MCF 10A (cell line): ENCODE measurements around the gene CREBBP. TPM values are rescaled to one million over a fixed set of nuclear protein-coding genes. Genes with fewer than 3 reads are reported as not detected.

ENCODE experiments used
- BruUV-seq: library from RNA; stranded (reverse); fragments of 400-500 nt; replicated peaks from 2 replicates; lab custom pipeline; 2021; lab: Mats Ljungman, UMichigan
- CTCF ChIA-PET: fragments of 300-600 bp; sonication (Branson Sonifier 250); formaldehyde crosslinking; extraction: SDS; loops from one replicate; lab custom pipeline; 2021; ENCODE audit warnings: antibody characterized with exemption, inconsistent platforms; lab: Yijun Ruan, JAX
- POLR2A ChIA-PET: fragments of 300-600, 350-650 bp; sonication (Branson Sonifier 250); formaldehyde crosslinking; extraction: SDS; loops from one replicate; lab custom pipeline; 2020; ENCODE audit warnings: antibody characterized with exemption, inconsistent platforms; lab: Yijun Ruan, JAX
- DNase-seq: peaks from one replicate; pipeline ENCODE4 v3.0.0-alpha.2; 2018; ENCODE audit not compliant: unreplicated experiment
- H3K27ac Mint-ChIP-seq: one replicate; pipeline ENCODE4 v1.8.0; 2022; ENCODE audit warnings: mild to moderate bottlenecking, low read depth, mixed read lengths; ENCODE audit not compliant: unreplicated experiment
- H3K27me3 Mint-ChIP-seq: one replicate; pipeline ENCODE4 v1.8.0; 2022; ENCODE audit warnings: mixed read lengths; ENCODE audit not compliant: insufficient read depth, unreplicated experiment
- H3K36me3 Mint-ChIP-seq: one replicate; pipeline ENCODE4 v1.8.0; 2022; ENCODE audit warnings: mild to moderate bottlenecking, moderate library complexity, mixed read lengths; ENCODE audit not compliant: insufficient read depth, unreplicated experiment
- H3K4me1 Mint-ChIP-seq: one replicate; pipeline ENCODE4 v1.8.0; 2022; ENCODE audit warnings: mixed read lengths; ENCODE audit not compliant: insufficient read depth, unreplicated experiment
- H3K4me3 Mint-ChIP-seq: one replicate; pipeline ENCODE4 v1.8.0; 2022; ENCODE audit warnings: mild to moderate bottlenecking, moderate library complexity, mixed read lengths; ENCODE audit not compliant: unreplicated experiment
- H3K9me3 Mint-ChIP-seq: one replicate; pipeline ENCODE4 v1.8.0; 2022; ENCODE audit warnings: mixed read lengths; ENCODE audit not compliant: unreplicated experiment
- CTCF ChIP-seq: fragments of 200-600 bp; IDR thresholded peaks from one replicate; pipeline ENCODE4 v1.8.0; 2022; ENCODE audit warnings: antibody characterized with exemption, mild to moderate bottlenecking; ENCODE audit not compliant: unreplicated experiment
- intact Hi-C: fragments of 100-400 bp; cut with micrococcal nuclease; formaldehyde crosslinking; loops from 2 replicates; pipeline ENCODE4 v1.14.1; 2022
- total RNA-seq: library from RNA; stranded (reverse); gene quantifications from 2 replicates; pipeline ENCODE4 v1.2.3, GENCODE V29; 2022

The CREBBP gene
- total RNA-seq, 1 experiment from 2014 or later = 74.0 TPM

GRCh38 chr16:3738541-3738940 is 142.0 kb downstream of the CREBBP start:
- Mint-ChIP-seq H3K27ac (no peak overlapping the region), H3K27me3 (no peaks in the 10 kb centered on the region), H3K4me1 (no peaks in the 10 kb centered on the region), H3K4me3 (no peak overlapping the region), H3K36me3 (peaks cover 98% of the 10 kb centered on the region), H3K9me3 (no peaks in the 10 kb centered on the region)
- no TSS peak for BruUV-seq
- CTCF ChIA-PET = interaction anchor here (0.7 kb wide), 1 partner anchor 47 kb away, joined by 3 read pairs; no protein-coding TSS in a partner anchor
- no peak for DNase-seq
- intact Hi-C loops = no loop called here
- POLR2A ChIA-PET = no interaction called here
- TF ChIP-seq CTCF = no peak

GRCh38 chr16:3738128-3738527 is 142.4 kb downstream of the CREBBP start:
- DNase-seq = no peak
- H3K4me1 Mint-ChIP-seq = no peaks in the 10 kb centered on the region
- no peak overlapping the region for H3K27ac Mint-ChIP-seq
- no TSS peak for BruUV-seq
- no peak overlapping the region for H3K4me3 Mint-ChIP-seq
- no peaks in the 10 kb centered on the region for H3K9me3 Mint-ChIP-seq
- peaks cover 98% of the 10 kb centered on the region for H3K36me3 Mint-ChIP-seq
- no peak for TF ChIP-seq CTCF
- ChIA-PET POLR2A (no interaction called here), CTCF (interaction anchor here (0.7 kb wide), 1 partner anchor 47 kb away, joined by 3 read pairs; no protein-coding TSS in a partner anchor)
- H3K27me3 Mint-ChIP-seq = no peaks in the 10 kb centered on the region
- intact Hi-C loops = no loop called here

GRCh38 chr16:3737181-3737580 is 143.3 kb downstream of the CREBBP start:
- ChIA-PET CTCF (interaction anchor here (0.7 kb wide), 1 partner anchor 9 kb away, joined by 4 read pairs; no protein-coding TSS in a partner anchor), POLR2A (no interaction called here)
- peaks cover 98% of the 10 kb centered on the region for H3K36me3 Mint-ChIP-seq
- no peak for TF ChIP-seq CTCF
- H3K9me3 Mint-ChIP-seq = no peaks in the 10 kb centered on the region
- no peaks in the 10 kb centered on the region for H3K4me1 Mint-ChIP-seq
- no peak overlapping the region for H3K4me3 Mint-ChIP-seq
- BruUV-seq = no TSS peak
- intact Hi-C loops = no loop called here
- no peaks in the 10 kb centered on the region for H3K27me3 Mint-ChIP-seq
- H3K27ac Mint-ChIP-seq = no peak overlapping the region
- DNase-seq = no peak

- ChIA-PET POLR2A (no interaction called here), CTCF (no interaction called here)
- H3K27me3 Mint-ChIP-seq = no peaks in the 10 kb centered on the region
- TF ChIP-seq CTCF = no peak
- no peak overlapping the region for H3K4me3 Mint-ChIP-seq
- H3K36me3 Mint-ChIP-seq = peaks cover 96% of the 10 kb centered on the region
- no peaks in the 10 kb centered on the region for H3K9me3 Mint-ChIP-seq
- intact Hi-C loops = no loop called here
- no peak overlapping the region for H3K27ac Mint-ChIP-seq
- BruUV-seq = no TSS peak
- no peak for DNase-seq
- H3K4me1 Mint-ChIP-seq = no peaks in the 10 kb centered on the region
These were observed 144.4 kb downstream of the CREBBP start for GRCh38 chr16:3736116-3736515.
